ENCODE measurements around the gene PRDM8.

DNA sequence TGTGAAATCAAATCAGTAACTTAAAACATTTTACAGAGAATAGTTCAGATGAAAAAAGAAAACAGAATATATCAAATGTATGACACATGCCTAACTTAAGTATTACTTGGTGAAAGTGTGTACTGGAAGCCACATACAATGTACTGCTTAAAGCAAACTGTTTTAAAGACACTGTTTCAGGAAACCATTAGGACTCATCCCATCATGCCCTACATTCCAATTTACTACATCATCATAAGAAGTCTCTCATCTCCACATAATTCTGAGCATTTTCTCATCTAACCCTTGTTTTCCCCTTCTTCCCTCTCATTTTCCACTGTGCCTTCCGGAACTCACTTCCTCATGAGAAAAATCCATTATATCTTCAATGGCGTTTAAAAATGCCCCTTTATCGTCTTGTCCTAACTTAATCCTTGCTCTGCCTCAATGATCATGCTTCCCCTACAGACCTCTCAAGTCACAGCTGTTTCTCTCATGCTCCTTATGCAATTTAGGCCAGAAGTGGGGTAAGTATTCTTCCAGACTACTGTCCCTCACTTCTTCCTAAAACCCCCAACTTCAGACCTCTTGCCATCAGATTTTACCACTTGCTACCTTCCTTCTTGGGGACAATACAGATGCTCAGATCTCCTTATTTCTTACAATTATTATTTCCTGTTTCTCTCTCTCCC, 42.3 kb downstream of the PRDM8 start:
- TF ChIP-seq CTCF (conservative IDR thresholded peaks at IDR 0.05), result no peak
- no peak for TF ChIP-seq EZH2 (IDR thresholded peaks at IDR 0.05; ENCODE audit: low read depth)
